ENCODE measurements around the gene MYO5A.
A peak's percentile ranks its signal among the peaks of the same experiment; 100 is the strongest.

MYO5A gene

DNA sequence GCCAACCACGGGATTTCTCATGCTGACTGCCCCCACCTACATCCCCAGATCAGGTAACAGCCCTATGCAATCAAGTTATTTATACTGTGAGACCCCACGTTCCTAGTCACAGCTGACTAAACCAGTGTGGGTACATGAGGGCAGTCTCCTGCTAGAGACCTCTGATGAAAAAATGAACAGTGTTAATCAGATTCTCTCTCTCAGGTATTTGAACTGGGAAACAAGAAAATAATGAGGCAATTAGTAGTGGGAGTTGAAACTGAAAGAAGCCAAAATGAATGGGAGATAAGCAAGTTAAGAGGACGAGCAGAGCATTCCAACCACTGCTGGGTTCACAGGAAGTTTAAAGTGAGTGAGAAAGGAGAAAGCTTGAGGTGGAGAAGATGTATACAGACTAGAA is 134.6 kb downstream of the MYO5A start:
- in situ Hi-C loops (cut with MboI; ENCODE audit: low pct_unique_long_range_greater_than_20kb, low sequenced_read_pairs, unreplicated experiment) = no loop called here
- TF ChIP-seq, protein P1, sequence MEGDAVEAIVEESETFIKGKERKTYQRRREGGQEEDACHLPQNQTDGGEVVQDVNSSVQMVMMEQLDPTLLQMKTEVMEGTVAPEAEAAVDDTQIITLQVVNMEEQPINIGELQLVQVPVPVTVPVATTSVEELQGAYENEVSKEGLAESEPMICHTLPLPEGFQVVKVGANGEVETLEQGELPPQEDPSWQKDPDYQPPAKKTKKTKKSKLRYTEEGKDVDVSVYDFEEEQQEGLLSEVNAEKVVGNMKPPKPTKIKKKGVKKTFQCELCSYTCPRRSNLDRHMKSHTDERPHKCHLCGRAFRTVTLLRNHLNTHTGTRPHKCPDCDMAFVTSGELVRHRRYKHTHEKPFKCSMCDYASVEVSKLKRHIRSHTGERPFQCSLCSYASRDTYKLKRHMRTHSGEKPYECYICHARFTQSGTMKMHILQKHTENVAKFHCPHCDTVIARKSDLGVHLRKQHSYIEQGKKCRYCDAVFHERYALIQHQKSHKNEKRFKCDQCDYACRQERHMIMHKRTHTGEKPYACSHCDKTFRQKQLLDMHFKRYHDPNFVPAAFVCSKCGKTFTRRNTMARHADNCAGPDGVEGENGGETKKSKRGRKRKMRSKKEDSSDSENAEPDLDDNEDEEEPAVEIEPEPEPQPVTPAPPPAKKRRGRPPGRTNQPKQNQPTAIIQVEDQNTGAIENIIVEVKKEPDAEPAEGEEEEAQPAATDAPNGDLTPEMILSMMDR (IDR thresholded peaks at IDR 0.05; ENCODE audit: extremely low read depth, insufficient read depth, missing control alignments) = no peak
- no peak for DNase-seq (ENCODE audit: low spot score)

DNA sequence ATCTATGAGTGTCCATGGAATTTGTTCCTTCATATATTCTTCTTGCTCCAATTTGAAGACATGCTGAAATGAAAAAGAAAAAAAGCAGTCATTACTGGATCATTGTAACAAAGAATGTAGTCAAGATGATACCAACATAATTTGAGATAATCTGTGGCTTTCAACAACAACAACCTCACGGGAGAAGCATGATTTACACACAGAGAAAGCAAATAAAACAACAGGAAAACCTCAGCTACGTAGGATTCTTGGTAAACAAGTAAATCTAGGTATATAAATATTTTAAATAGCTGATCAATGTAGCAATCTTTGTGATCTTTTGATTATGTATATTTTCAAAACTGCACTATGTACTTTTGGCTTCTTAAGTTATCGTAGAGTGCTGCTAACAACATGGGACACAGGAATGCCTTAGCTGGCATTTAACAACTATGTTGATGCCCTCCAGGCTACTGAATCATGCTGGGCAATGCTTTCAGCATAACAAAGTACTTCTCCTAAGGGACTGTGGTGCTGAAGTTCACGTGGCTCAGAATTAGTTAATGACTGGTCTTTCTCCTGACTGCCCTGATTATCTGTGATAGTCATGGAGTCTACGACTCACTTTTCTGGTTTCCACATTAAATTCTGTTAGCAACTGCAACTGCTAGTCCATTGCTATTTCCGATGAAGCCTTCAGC is 136.5 kb downstream of the MYO5A start:
- no peak for DNase-seq (ENCODE audit: low spot score)
- in situ Hi-C loops (cut with MboI; ENCODE audit: low pct_unique_long_range_greater_than_20kb, low sequenced_read_pairs, unreplicated experiment) = no loop called here

DNA sequence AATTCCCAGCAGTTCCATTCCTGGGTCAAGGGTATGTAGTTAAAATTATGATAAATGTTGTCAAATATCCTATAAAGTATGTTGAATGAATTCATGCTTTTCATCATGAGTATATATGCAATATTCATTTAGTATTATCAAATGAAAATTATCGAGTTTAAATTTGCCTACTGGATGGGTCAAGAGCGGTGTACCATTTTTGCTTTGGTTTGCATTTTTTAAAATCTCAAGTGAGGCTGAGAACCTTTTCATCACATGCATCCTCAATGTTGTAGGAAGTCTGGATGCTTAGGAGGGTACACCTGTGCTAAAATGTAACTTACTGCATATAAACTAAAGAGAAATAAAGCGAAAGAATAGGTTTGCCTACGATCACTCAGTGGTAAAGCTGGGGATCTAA is 137.6 kb downstream of the MYO5A start:
- no peak for DNase-seq (ENCODE audit: low spot score)
- TF ChIP-seq, protein P1 (IDR thresholded peaks at IDR 0.05; ENCODE audit: extremely low read depth, insufficient read depth, missing control alignments) = no peak
- in situ Hi-C loops (cut with MboI; ENCODE audit: low pct_unique_long_range_greater_than_20kb, low sequenced_read_pairs, unreplicated experiment) = no loop called here

More for the DNA sequence above, 136.5 kb downstream of the MYO5A start:
- TF ChIP-seq, protein P1 (IDR thresholded peaks at IDR 0.05; ENCODE audit: extremely low read depth, insufficient read depth, missing control alignments) = no peak

DNA sequence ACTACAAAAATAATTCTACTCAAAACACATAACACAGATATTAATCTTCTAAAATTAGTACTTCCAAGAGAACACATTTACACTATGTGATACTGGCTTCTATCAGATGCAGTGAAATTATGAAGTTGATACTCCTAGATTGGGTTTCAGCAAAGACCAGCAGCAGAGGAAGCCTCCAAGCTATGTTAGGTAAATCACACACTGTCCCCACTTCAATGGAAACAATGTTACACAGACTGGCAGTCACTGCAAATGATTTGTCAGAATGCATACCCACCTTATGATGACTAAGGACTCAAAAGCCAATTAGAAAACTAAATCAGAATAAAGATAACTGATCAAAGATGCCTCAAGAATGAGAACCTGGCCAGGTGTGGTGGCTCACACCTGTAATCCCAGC is 143.0 kb downstream of the MYO5A start:
- DNase-seq (ENCODE audit: low spot score) = no peak
- in situ Hi-C loops (cut with MboI; ENCODE audit: low pct_unique_long_range_greater_than_20kb, low sequenced_read_pairs, unreplicated experiment) = no loop called here
- TF ChIP-seq, protein P1 (IDR thresholded peaks at IDR 0.05; ENCODE audit: extremely low read depth, insufficient read depth, missing control alignments) = no peak

DNA sequence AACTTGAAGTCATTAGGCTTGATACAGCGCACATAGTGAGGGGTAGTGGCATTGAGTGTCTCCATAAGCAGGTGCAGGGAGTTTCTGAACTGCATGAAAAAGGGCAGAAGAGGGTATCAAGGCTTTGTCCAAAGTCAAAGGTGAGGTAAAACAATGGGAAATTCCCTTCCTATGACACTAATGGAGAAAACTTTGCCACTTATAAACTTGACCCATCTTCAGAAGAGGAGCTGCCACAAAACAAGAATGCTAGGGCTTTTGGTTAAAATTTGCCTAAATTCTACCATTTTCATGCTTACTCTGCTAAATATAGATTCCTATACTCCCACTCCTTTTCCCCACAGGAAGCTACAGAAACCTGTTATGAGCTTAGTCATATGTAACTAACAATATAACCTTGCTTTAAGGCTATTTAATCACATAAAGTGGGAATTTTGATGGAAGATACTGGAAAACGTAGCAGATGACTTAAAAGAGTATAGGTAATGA is 145.5 kb downstream of the MYO5A start:
- TF ChIP-seq, protein P1 (IDR thresholded peaks at IDR 0.05; ENCODE audit: extremely low read depth, insufficient read depth, missing control alignments) = no peak
- peak; percentile 28 for DNase-seq (ENCODE audit: low spot score)
- in situ Hi-C loops (cut with MboI; ENCODE audit: low pct_unique_long_range_greater_than_20kb, low sequenced_read_pairs, unreplicated experiment) = no loop called here

DNA sequence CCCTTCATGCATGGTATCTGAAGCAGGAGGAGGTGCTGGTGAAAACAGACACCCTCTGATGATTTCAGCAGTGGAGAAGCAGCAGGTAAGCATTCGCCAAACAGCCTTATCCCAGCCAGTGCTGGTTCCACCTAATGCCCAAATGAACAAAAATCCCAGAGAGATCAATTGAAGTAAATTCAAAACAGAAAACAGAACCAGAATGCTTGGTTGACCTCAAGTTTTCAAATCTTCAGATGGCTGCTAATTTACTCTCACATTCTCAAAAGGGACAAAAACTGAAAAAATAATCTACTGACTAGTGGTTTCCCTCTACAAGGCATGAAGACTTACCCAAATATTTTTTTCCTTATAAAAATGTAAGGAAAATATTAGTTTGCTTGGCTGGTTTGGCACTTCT is 146.0 kb downstream of the MYO5A start:
- DNase-seq (ENCODE audit: low spot score) = peak; percentile 33
- in situ Hi-C loops (cut with MboI; ENCODE audit: low pct_unique_long_range_greater_than_20kb, low sequenced_read_pairs, unreplicated experiment) = no loop called here
- TF ChIP-seq, protein P1 (IDR thresholded peaks at IDR 0.05; ENCODE audit: extremely low read depth, insufficient read depth, missing control alignments) = no peak

Data from GM13977 (cell line).